GM18526 (cell line): ENCODE measurements around the gene TBC1D16.

Experiments
- POLR2A ChIP-seq: IDR thresholded peaks from 3 replicates; pipeline ENCODE4 v1.6.1; 2011; ENCODE audit not compliant: insufficient read length; ENCODE audit errors: extremely low read depth

The TBC1D16 gene

DNA sequence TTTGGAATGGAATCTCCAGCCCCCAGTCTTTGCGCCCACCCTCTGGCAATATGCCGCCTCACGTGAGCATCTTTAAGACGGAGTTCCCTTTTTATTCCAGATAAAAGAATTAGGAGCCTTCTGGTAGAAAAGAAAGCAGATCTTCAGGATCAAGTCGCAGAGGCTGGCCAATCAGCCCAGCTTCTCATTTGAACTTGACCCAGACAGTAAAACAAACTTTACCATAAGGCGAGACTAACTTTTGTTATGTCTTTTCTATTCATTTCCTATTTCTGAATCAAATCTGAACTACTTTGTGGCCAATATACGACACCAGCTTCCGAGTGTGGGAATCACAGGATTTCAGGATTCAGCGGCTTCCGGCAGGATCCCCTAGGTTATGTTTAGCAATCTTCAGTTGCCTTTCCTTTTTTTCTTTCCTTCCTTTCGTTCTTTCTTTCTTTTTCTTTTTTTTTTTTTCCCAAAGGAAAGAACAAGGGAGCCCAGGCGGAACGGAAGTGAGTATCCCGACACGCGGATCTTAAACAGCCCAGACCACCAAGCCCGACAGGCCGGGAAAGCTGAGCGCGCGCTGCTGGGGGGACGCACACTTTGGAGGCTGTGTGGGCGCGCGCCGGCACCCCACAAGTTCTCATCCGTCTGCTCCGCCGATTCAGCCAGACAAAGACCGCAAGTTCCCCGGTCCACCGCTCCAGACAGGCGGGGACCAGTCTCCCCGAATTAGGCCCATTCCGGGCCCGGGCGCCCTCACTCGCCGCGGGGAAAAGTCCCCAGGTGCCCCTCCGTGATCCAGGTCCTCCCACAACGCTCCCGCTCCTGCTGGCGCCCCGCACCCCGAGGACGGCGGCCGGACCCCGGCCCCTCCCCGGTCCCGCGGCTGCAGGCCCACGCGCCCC is 633 bp downstream of the TBC1D16 start:
- no peak for TF ChIP-seq POLR2A

DNA sequence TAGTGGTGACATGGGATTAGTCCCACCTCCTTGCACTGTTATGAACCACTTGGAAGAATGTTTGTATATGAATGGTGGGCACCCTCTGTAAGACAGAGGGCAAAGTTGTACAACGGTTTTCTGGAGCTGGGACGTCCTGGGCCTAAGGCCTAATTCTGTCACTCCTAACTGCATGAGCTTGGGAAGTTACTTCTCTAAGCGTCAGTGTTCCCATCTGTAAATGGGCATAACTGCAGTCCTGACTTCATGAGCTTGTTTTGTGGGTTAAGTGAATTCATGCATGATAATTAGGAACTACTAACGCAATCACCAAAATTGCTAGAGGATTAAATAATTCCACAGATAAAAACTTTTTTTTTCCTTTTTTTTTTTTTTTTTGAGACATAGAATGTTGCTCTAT is 1.8 kb downstream of the TBC1D16 start:
- no peak for TF ChIP-seq POLR2A

DNA sequence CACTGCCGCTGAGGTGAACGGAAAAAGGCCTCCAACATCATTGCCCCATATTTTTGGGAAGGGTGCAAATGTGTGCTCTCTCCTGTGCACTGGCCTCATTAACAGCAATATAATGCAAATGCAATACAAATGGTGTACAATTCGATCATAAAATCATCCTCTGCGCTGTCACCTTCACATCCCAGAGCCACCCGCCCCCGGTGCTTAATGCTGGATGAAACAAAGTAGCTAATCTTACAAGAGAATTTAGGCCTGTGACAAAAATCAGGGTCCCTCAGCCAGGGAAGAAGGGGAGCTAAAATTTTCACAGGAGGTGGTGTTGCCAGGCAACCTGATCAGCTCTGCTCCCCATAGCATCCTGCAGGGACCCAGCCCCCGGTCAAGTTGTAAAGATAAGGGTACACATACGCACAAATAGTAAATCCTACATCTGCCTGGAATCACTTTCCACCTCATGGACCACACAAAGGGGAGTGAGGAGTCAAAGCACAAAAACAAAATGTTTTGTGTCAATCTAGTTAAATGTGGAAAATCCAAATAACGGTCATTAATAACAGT is 3.0 kb downstream of the TBC1D16 start:
- TF ChIP-seq POLR2A: no peak

DNA sequence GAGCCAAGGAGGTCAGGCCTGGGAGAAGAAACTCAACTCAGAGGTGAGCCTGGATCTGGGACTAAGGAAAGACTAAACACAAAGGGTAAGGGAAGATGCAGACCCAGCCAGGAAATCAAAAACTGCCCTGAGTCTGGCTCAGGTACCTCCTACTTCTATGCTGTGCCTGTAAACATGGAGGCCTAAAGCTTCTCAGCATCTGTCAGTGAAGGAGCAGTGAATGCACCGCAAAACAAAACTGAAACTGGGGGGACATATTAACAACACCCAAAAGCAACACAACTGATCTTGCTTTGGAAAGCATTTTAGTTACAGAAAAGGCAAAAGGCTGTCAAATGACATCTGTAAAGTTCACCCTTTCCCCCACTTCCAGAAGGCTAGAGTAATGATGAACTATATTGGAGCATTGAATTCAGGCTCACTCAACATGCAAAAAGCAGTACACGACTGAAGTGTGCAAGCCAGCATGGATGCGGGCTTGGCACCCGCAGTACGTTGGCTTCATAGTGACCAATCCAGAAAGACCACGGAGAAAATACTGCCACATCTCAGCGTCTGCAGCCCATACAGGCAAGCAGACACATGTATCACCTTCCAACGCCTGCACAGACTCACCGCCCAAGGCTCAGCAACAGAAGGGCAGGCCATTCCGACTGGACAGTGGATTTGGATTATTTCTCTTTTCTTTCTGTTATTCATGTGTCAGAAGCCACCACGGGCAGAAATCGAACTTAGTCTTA is 3.8 kb downstream of the TBC1D16 start:
- no peak for TF ChIP-seq POLR2A

DNA sequence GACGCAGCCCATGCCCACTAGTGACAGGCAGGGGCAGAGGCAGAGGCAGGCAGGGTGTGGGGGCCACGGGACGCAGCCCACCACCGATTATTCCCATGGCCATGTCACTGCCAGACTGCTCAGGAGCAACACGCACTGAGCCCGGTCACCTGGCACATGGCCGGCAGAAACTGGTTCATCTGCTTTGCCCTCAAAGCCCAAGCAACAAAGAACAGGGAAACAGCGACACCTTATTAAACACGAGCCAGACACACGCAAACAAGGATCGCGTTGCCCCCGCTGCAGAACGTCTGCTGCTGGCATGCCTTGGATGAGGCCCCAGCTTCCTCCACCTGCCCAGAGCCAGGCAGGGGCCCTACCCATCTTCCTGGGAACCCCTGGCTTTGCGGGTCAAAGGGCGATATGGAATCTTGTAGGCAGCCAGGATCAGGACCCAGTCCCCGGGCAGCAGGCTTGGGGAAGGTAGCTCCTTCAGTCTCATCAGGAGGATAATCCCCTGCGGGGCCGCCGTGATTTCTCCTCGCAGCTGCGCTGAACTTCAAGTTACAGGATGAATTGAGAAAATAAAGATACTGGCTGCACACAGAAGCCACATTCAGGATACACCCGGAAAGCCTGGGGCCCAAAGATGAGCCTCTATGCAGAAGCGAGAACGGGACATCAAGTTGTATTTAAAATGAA is 4.8 kb downstream of the TBC1D16 start:
- no peak for TF ChIP-seq POLR2A

DNA sequence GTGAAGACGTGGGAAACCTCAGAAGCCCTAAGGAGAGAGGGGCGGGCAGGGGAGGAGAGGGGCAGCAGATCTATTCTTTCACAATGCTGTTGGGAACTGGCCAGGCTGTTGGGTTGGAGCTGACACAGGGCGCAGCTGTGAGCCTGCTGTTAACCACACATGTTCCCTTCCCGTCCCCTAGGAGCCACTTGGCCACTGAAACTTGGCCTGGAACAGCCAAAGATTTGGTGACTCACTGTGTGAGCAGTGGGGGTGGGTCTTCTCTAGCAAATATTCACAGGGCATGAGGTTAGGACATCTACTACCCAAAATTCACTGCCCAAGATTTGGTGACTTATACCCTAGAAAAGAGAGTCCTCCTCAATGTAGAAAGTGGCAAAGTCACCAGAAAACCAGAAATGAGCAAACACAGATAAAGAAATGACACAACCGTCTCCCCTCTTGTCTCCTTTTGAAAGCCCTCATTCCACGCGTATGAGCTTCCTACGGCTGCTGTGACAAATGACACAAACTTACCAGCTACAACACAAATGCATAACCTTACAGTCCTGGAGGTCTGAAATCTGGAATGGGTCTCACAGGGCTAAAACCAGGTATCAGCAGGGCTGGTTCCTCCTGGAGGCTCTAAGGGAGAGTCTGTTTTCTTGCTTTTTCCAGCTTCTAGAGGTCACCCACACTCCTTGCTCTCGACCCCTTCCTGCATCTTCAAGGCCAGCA is 6.3 kb downstream of the TBC1D16 start:
- TF ChIP-seq POLR2A: no peak

DNA sequence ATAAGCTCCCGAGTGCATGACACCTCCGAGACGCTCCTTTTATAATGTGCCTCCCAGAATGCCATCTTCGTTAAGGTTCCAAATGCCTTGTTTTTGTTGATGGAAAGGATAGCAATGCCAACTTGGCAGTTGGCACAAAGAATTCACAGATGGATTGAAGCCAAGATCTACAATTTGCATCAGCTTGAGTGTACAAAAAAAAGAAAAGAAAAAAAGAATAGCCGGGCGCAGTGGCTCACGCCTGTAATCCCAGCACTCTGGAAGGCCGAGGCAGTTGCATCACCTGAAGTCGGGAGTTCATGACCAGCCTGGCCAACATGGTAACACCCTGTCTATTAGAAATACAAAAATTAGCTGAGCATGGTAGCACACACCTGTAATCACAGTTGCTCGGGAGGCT is 7.6 kb downstream of the TBC1D16 start:
- no peak for TF ChIP-seq POLR2A

DNA sequence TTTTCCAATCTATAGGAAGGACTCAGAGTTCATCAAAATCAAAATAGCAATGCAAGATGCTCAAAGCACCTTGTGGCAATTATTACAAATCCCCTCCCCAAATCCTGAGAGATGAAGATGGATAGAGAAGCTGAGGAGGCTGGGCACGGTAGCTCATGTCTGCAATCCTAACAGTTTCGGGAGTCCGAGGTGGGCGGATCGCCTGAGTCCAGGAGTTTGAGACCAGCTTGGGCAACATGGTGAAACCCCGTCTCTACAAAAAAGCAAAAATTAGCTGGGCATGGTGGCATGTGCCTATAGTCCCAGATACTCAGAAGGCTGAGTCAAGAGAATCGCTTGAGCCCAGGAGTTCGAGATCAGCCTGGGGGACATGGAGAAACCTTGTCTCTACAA is 8.6 kb downstream of the TBC1D16 start:
- TF ChIP-seq POLR2A: no peak

DNA sequence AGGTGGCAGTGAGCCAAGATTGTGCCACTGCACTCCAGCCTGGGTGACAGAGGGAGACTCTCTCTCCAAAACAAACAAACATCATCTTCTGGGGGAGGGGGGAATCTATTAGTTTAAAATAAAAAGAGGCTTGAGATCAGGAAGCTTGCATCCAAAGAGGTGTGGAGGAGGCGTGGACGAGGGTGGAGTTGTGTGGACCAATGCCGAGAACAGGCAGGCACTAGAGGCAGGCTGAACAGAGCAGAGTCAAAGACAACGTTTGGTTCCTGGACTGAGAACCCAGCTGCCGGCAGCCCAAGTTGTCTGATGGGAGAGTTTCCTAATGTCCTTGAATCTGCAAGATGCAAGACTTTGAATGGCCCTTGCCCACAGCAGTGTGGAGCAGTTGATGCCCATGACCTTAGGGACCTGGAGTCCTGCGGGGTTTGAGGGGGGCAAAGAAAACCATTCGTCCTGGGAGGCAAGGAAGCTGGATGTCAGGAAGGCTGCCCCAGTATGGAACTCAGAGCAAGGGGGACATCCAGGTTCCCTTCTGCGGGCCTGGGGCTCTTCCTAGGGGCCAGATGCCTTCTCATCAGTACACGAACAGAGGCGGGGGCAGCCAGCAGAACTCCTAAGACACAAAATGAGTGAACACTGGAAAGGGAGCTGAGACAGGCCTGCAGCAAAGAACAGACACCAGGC is 9.2 kb downstream of the TBC1D16 start:
- no peak for TF ChIP-seq POLR2A

DNA sequence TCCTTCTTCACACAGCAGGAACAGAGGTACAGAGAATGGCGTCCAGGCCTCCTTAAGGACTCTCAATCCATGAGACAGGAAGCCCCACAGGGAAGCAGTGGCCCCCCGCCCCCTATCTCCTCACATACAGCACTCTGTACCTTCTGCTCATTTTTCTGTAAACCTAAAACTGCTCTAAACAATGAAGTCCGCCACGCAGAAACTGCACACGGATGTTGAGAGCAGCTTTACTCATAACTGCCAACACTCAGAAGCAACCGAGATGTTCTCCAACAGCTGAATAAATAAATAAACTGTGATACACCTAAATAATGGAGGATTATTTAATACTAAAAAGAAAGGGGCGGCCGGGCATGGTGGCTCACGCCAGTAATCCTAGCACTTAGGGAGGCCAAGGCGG is 9.9 kb downstream of the TBC1D16 start:
- no peak for TF ChIP-seq POLR2A

DNA sequence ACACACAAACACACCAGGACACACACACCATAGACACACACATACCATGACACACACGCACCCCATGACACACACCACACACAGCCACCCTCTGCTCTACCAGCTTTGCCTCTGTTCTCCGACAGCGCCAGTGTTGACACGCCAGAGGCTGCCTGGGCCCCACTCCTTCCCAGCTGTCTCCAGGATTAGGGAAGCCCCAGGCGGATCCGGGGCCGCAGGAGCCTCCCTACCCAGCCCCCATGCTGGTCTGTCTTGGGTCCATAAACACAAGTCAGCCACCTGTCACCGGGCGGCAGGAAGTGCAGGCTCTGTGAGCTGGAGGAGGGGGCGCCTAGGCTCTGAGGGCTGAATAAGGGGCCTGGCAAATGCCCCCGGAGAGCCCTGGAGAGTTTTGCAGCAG is 10.5 kb downstream of the TBC1D16 start:
- TF ChIP-seq POLR2A: no peak

DNA sequence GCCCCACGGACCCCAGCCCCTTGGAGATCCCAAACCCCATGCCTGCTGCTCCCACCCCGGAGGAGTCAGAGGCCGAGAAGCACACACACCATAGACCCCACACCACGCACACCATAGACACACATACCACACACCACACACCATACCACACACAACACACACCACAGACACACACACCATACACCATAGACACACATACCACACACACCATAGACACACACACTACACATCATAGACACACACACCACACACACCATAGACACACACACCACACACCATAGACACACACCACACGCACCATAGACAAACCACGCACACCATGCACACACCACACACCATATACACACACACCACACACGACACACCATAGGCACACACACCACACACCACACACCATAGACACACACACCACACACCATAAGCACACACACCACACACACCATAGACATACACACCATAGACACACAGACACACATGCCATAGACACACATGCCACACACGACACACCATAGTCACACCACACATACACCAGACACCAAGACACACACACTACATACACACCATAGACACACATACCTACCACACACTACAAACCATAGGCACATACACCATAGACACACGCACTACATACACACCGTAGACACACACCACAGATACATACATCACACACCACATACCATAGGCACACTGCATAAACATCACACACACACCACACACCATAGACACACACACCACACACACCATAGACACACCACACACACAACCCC is 11.3 kb downstream of the TBC1D16 start:
- TF ChIP-seq POLR2A: no peak

DNA sequence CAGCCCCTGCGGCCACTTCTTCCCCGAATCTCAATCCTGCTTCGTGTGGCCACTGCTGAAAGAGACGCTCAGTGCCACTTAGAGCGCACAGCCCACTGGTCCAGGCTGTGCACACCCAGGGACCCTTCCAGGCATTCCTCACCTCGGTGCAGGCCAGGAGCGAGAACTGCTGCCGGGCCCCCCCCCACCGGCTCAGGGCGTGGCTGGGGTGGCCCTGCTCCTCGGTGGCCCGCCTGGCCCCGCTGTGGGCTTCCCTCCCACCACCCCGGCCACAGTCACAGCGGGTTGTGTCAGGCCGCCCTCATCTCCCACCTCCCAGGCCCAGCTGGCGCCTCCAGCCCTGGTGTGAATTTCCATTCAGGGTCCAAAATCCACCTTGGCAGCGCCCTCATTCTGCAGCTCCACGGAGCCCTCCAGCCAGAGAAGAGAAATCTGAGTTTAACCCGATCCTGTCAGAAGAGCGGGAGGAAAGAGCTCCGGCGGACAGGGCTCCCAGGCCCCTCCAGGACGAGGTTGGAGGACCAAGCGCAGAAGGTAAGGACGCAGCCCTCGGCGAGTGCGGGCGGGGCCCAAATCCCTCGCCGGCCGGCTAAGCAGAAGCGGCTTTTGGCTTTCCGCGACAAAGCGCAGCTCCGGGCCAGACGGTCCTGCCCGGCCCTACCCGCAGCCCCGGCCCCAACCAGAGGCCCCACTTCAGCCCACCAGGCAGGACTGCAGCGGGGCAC is 12.0 kb downstream of the TBC1D16 start:
- no peak for TF ChIP-seq POLR2A

DNA sequence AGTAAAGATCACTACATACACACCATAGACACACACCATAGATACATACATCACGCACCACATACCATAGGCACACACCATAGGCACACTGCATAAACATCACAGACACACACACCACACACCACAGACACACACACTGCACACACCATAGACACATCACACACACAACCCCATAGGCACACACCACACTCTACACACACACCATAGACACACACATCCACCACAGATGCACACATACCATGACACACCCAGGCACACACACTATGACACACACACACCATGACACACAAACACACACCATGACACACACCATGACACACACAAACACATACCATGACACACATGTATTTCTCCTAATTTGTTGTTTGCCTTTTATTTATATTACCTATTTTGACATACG is 14.1 kb downstream of the TBC1D16 start:
- no peak for TF ChIP-seq POLR2A
